PC-3 (cell line): ENCODE results near the gene TAF1B. TPM values are rescaled to one million over a fixed set of nuclear protein-coding genes. Genes with fewer than 3 reads are reported as not detected.

Experiments used
- ATAC-seq: fragments of 200-7000 bp; cut with Tn5 transposase; 2 replicates; pipeline ENCODE4 v1.9.1; 2020; ENCODE audit warnings: mild to moderate bottlenecking, moderate library complexity
- BruUV-seq: library from RNA; stranded (reverse); fragments of 400-500 nt; replicated peaks from 2 replicates; lab custom pipeline; 2021; lab: Mats Ljungman, UMichigan
- CTCF ChIA-PET: fragments of 300-600 bp; sonication (Branson Sonifier 250); formaldehyde crosslinking; loops from one replicate; lab custom pipeline; 2022; ENCODE audit warnings: antibody characterized with exemption; lab: Charles Lee
- POLR2A ChIA-PET: fragments of 300-600 bp; sonication (Branson Sonifier 250); formaldehyde crosslinking; loops from one replicate; lab custom pipeline; 2022; ENCODE audit warnings: antibody characterized with exemption; ENCODE audit not compliant: unreplicated experiment; lab: Charles Lee
- DNase-seq: peaks from one replicate; pipeline ENCODE4 v3.0.0-alpha.2; 2015
- H2AFZ ChIP-seq: fragments of 300-600 bp; sonication (generic); 2 replicates; pipeline ENCODE4 v1.6.0; 2016; ENCODE audit warnings: antibody characterized with exemption, low read length
- H3F3A ChIP-seq: fragments of 300-600 bp; sonication (generic); one replicate; pipeline ENCODE4 v1.6.0; 2017; ENCODE audit warnings: antibody characterized with exemption, low read length, control low read depth, mild to moderate bottlenecking; ENCODE audit not compliant: unreplicated experiment
- H3K27ac ChIP-seq: fragments of 300-600 bp; sonication (generic); 2 replicates; pipeline ENCODE4 v1.5.1; 2016; ENCODE audit warnings: mild to moderate bottlenecking, low read length
- H3K27me3 ChIP-seq: fragments of 300-600 bp; sonication (generic); 2 replicates; pipeline ENCODE4 v1.6.1; 2016; ENCODE audit warnings: low read length, mixed read lengths
- H3K36me3 ChIP-seq: fragments of 300-600 bp; sonication (generic); 2 replicates; pipeline ENCODE4 v1.6.1; 2016; ENCODE audit warnings: low read depth, mixed run types, low read length, mixed read lengths
- H3K4me1 ChIP-seq: fragments of 300-600 bp; sonication (generic); 2 replicates; pipeline ENCODE4 v1.5.1; 2016; ENCODE audit warnings: low read length; ENCODE audit not compliant: insufficient read depth
- H3K4me2 ChIP-seq: fragments of 300-600 bp; sonication (generic); 2 replicates; pipeline ENCODE4 v1.6.0; 2016; ENCODE audit warnings: low read length
- H3K4me3 ChIP-seq: fragments of 300-600 bp; sonication (generic); 2 replicates; pipeline ENCODE4 v1.5.1; 2016; ENCODE audit warnings: mild to moderate bottlenecking, low read length, mixed read lengths
- H3K79me2 ChIP-seq: fragments of 300-600 bp; sonication (generic); 2 replicates; pipeline ENCODE4 v1.6.1; 2017; ENCODE audit warnings: low read length, mixed read lengths
- H3K9ac ChIP-seq: fragments of 300-600 bp; sonication (generic); 2 replicates; pipeline ENCODE4 v1.6.0; 2016; ENCODE audit warnings: mild to moderate bottlenecking, low read length
- H3K9me2 ChIP-seq: fragments of 300-600 bp; sonication (generic); replicated peaks from 2 replicates; pipeline ENCODE4 v1.6.1; 2016; ENCODE audit warnings: mixed run types, low read length, mixed read lengths
- H3K9me3 ChIP-seq: fragments of 300-600 bp; sonication (generic); 2 replicates; pipeline ENCODE4 v1.6.1; 2016; ENCODE audit warnings: low read length, mixed read lengths
- H4K20me1 ChIP-seq: fragments of 300-600 bp; sonication (generic); 2 replicates; pipeline ENCODE4 v1.6.1; 2016; ENCODE audit warnings: low read length, mixed read lengths
- CTCF ChIP-seq: fragments of 300-600 bp; sonication (generic); conservative IDR thresholded peaks from 2 replicates; pipeline ENCODE4 v1.5.1; 2017; ENCODE audit warnings: antibody characterized with exemption, low read depth, mild to moderate bottlenecking, low read length
- EZH2 ChIP-seq: fragments of 300-600 bp; sonication (generic); IDR thresholded peaks from one replicate; pipeline ENCODE4 v1.6.1; 2017; ENCODE audit warnings: antibody characterized with exemption, mild to moderate bottlenecking, low read length; ENCODE audit not compliant: unreplicated experiment
- EZH2phosphoT487 ChIP-seq: fragments of 300-600 bp; sonication (generic); IDR thresholded peaks from 2 replicates; pipeline ENCODE4 v1.6.1; 2018; ENCODE audit warnings: mild to moderate bottlenecking, antibody characterized with exemption, low read length, borderline replicate concordance
- intact Hi-C: fragments of 100-400 bp; cut with micrococcal nuclease; formaldehyde crosslinking; loops from 2 replicates; pipeline ENCODE4 v1.9.0; 2023
- total RNA-seq: library from RNA; depleted of rRNA; stranded (reverse); fragments of >200 nt; gene quantifications from 2 replicates; pipeline ENCODE4 v1.2.3, GENCODE V29; 2014

TAF1B gene
- total RNA-seq, 1 experiment from 2014 or later = 39.5 TPM

GRCh38 chr2:9967053-9967775, 123.9 kb downstream of the TAF1B start:
- Histone ChIP-seq H2AFZ (0 out of 2 replicates have a peak overlapping the region, but pooled peaks have one; percentile 25), H3K4me1 (peaks cover 28% of the 10 kb centered on the region), H3K27ac (peak overlapping the region; percentile 54), H4K20me1 (no peaks in the 10 kb centered on the region), H3K27me3 (no peaks in the 10 kb centered on the region), H3K9ac (no peak overlapping the region), H3K79me2 (no peaks in the 10 kb centered on the region), H3F3A (no peaks in the 10 kb centered on the region), H3K4me2 (peak overlapping the region; percentile 20; the same call in 1 of the 2 replicates), H3K36me3 (peaks cover 3% of the 10 kb centered on the region), H3K9me3 (no peaks in the 10 kb centered on the region), H3K4me3 (no peak overlapping the region), H3K9me2 (no peaks in the 10 kb centered on the region)
- intact Hi-C loops = no loop called here
- no TSS peak for BruUV-seq
- peak; percentile 94 for ATAC-seq
- POLR2A ChIA-PET = no interaction called here
- TF ChIP-seq EZH2phosphoT487 = no peak
- TF ChIP-seq CTCF = no peak
- TF ChIP-seq EZH2 = no peak
- CTCF ChIA-PET = interaction anchor here (0.8 kb wide), 1 partner anchor 17 kb away, joined by 4 read pairs; no protein-coding TSS in a partner anchor
- peak; percentile 69 for DNase-seq

GRCh38 chr2:9968553-9969497, 125.6 kb downstream of the TAF1B start:
- ATAC-seq (no peak), DNase-seq (no peak)
- no peaks in the 10 kb centered on the region for H3K27me3 ChIP-seq
- H3F3A ChIP-seq = no peaks in the 10 kb centered on the region
- H3K79me2 ChIP-seq = no peaks in the 10 kb centered on the region
- ChIA-PET POLR2A (no interaction called here), CTCF (no interaction called here)
- no peaks in the 10 kb centered on the region for H3K9me2 ChIP-seq
- TF ChIP-seq EZH2 = no peak
- TF ChIP-seq EZH2phosphoT487 = no peak
- TF ChIP-seq CTCF = no peak
- intact Hi-C loops = no loop called here
- no peaks in the 10 kb centered on the region for H3K9me3 ChIP-seq
- H3K4me1 ChIP-seq = peaks cover 37% of the 10 kb centered on the region
- no peak overlapping the region for H3K4me2 ChIP-seq
- no peaks in the 10 kb centered on the region for H4K20me1 ChIP-seq
- H2AFZ ChIP-seq = no peak overlapping the region
- H3K36me3 ChIP-seq = peaks cover 3% of the 10 kb centered on the region
- no peak overlapping the region for H3K27ac ChIP-seq
- BruUV-seq = no TSS peak
- H3K9ac ChIP-seq = no peak overlapping the region
- no peak overlapping the region for H3K4me3 ChIP-seq
